Left lung (tissue), 10 donors: ENCODE results near the gene MINDY1. TPM values are rescaled to one million over a fixed set of nuclear protein-coding genes. Genes with fewer than 3 reads are reported as not detected.

Experiments
- ATAC-seq: fragments of 200-7000 bp; cut with Tn5 transposase; one replicate; pipeline ENCODE4 v1.9.1; 2020; ENCODE audit warnings: moderate library complexity
- DNase-seq, 4 donors: peaks; one replicate each; pipeline ENCODE4 v3.0.0-alpha.2; 2013 to 2020
- H3K27ac ChIP-seq, 2 donors: fragments of 200-600 bp; sonication (generic) in 1 of 2; one replicate each; pipeline versions ENCODE4 v1.5.0 to v1.8.0; 2020 to 2021
- H3K27me3 ChIP-seq, 2 donors: fragments of 200-600 bp; sonication (generic) in 1 of 2; one replicate each; pipeline versions ENCODE4 v1.5.0 to v1.8.0; 2020 to 2021
- H3K36me3 ChIP-seq, 2 donors: fragments of 200-600 bp; sonication (generic) in 1 of 2; one replicate each; pipeline versions ENCODE4 v1.5.0 to v1.8.0; 2020 to 2021
- H3K4me1 ChIP-seq, 2 donors: fragments of 200-600 bp; one replicate each; pipeline ENCODE4 v1.8.0; 2021
- H3K4me3 ChIP-seq, 2 donors: fragments of 200-600 bp; sonication (generic) in 1 of 2; one replicate each; pipeline versions ENCODE4 v1.5.0 to v1.8.0; 2020 to 2021; ENCODE audit warnings: mild to moderate bottlenecking in 1 of 2
- H3K9me3 ChIP-seq, 2 donors: fragments of 200-600 bp; sonication (generic) in 1 of 2; one replicate each; pipeline versions ENCODE4 v1.5.0 to v1.8.0; 2020 to 2021
- intact Hi-C, 2 donors: fragments of 100-400 bp; cut with DNase I; formaldehyde crosslinking; loops; one replicate each; pipeline versions ENCODE4 v1.11.2 to v1.14.2; 2022
- polyA plus RNA-seq, 6 donors: library from polyadenylated mRNA; unstranded; fragments of 120-200 nt; gene quantifications; one replicate each; pipeline ENCODE4 v1.2.1, GENCODE V29; 2013; ENCODE audit not compliant: insufficient read length in 6 of 6
- total RNA-seq, 2 donors: library from RNA; stranded (reverse); fragmentation: NEBNext Ultra II Directional; extraction: Animal tissue kit (Norgen Biotek cat#: 25700); gene quantifications; one replicate each; pipeline ENCODE4 v1.2.1, GENCODE V29; 2021
- TF ChIP-seq, protein P1 (sequence below), 2 donors: fragments of 200-600 bp; sonication (generic) in 1 of 2; IDR thresholded peaks; one replicate each; pipeline versions ENCODE4 v1.5.0 to v1.8.0; 2021; ENCODE audit warnings: antibody characterized with exemption in 2 of 2
- donor health status: DM: no; HTN: yes; CAD: no.
- donor health status: DM: no; HTN: no; CAD: no.

The MINDY1 gene
- total and polyA plus RNA-seq, 8 donors = 26.0 to 53.8 (median 45.2) TPM

DNA sequence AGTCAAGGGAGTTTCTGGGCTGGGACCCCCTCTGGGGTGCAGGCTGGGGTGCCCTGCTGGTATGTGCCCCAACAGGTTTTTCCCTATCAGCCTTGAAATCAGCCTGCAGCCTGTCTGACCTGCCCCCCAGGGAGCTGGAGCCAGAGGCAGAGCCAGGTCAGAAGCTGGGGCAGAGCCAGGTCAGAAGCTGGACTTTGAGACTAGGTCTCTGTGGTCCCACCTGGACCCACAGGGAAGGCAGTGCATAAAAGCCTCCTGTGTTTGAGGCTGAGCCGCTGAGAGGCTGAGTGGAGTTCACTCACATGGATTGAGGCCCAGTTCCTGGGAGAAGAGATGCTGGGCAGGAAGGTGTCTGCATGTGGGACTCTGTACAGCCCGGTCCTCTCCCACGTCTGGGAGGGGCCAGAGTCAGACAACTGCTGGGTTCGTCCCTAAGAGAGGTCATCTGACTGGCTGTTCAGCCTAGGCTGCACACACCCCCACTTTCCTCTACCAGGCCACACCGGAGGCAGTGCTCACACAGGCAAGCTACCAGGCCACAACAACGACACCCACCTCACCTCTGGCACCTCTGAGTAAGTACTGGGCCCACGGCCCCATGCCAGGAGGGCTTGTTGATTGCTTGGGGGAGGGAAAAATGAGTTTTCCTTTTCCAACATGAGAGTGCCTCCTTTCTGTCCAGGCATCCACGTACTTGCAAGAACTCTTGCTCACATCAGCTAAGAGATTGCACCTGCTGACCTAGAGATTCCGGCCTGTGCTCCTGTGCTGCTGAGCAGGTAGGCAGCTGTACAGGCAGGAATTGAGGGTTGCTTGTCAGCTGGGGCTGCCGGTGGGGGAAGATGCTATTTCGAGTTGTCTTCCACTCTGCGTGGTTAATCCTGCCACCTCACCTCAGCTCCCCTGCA is 24.6 kb downstream of the MINDY1 start, which contains the start of gene ANXA9:
Gene ANXA9 (plus strand): TSS at position 488 of the 908 bp plus-strand sequence. CDS start 814 bp downstream, outside the sequence.
- Histone ChIP-seq H3K36me3 (no peaks in the 10 kb centered on the region), H3K4me1 (peaks cover 17 to 33% of the 10 kb centered on the region in 2 donors), H3K27me3 (no peaks in the 10 kb centered on the region), H3K4me3 (no peak within 1 kb of the TSS), H3K27ac (peak within 1 kb of the TSS in 1 of 2 donors; percentile 7), H3K9me3 (no peaks in the 10 kb centered on the region)
- DNase-seq (peak in 1 of 4 donors; percentile 61), ATAC-seq (peak; percentile 59)
- TF ChIP-seq, protein P1, sequence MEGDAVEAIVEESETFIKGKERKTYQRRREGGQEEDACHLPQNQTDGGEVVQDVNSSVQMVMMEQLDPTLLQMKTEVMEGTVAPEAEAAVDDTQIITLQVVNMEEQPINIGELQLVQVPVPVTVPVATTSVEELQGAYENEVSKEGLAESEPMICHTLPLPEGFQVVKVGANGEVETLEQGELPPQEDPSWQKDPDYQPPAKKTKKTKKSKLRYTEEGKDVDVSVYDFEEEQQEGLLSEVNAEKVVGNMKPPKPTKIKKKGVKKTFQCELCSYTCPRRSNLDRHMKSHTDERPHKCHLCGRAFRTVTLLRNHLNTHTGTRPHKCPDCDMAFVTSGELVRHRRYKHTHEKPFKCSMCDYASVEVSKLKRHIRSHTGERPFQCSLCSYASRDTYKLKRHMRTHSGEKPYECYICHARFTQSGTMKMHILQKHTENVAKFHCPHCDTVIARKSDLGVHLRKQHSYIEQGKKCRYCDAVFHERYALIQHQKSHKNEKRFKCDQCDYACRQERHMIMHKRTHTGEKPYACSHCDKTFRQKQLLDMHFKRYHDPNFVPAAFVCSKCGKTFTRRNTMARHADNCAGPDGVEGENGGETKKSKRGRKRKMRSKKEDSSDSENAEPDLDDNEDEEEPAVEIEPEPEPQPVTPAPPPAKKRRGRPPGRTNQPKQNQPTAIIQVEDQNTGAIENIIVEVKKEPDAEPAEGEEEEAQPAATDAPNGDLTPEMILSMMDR (IDR thresholded peaks at IDR 0.05) = no peak
- intact Hi-C loops = no loop called here

DNA sequence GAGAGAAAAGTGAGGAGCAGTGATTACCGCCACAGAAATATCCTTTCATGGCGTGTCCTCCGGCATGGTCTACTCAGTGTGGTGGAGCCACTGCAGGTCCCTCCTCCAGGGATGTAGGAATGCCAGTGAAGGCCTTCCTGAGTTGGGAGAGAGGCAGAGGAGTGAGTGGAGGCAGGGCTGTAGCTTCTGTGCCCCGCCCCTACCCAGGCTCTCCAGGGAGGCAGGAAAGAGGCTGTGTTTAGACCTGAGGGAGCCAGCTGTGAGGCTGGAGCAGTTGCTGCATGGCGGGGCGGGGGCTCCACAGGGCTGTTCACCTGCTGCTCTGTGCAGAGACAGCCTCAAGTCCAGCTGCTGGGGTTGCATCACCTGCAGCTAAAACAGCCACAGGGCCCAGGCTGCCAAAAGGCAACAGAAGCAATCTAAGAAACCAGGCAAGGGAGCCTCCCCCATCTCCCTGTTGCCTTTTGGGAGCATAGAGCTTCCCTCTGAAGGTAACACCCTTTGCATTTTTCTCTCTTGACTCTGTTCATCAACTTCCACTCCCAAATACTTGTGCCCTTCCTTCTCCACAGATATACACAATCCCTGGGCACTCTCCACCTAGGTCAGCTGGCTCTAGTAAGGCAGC is 25.4 kb downstream of the MINDY1 start:
- H3K4me1 ChIP-seq = peaks cover 24 to 41% of the 10 kb centered on the region in 2 donors

DNA sequence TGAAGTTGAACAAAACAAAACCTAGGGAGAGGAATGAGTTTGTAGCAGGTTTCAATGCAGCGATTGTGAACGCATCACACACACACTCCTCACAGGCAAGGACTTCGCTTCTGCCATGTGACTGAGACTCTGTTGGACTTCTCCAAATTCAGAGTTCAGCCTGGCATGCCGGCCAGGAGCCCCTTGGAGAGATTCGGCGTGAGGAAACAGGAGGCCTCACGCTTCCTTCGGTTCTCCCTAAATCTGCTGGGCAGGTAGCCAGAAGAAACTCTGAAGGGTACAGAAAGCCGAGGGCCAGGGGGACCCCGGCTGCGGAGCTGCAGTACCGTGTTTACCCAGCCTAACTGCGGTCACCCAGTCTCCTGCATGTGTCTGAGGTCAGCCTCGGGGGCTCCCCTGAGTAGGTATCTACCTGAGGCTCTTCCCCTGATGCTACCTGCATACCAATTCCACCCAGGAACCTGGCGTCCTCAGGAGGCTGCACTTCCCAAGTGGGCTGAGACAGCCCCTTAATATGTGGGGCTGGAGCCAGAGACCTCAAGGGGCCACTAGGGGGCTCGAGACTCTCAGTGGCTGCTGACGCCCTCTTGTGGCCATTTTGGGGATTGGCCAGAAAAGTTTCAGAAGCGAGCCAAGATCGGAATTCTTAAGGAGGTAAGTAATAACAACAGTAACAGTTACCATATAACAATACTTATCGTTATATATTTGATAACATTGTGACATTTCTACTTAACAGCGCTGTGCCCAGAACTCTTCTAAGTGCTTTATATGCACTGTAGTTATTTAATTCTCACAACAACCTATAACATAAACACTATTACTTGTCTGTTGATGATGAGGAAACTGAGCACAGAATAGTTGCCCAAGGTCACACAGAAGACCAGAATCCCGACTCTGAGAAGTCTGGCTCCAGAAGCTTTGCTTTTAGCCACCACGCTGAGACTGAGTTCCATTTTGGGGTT is 27.3 kb downstream of the MINDY1 start:
- DNase-seq (peak; percentile 83 to 93 (median 86)), ATAC-seq (peak; percentile 51)
- Histone ChIP-seq H3K9me3 (no peaks in the 10 kb centered on the region), H3K4me3 (peak overlapping the region; percentile 1 to 35), H3K4me1 (peaks cover 24 to 56% of the 10 kb centered on the region in 2 donors), H3K36me3 (no peaks in the 10 kb centered on the region), H3K27ac (peak overlapping the region; percentile 58 to 92), H3K27me3 (no peaks in the 10 kb centered on the region)
- TF ChIP-seq, protein P1 (IDR thresholded peaks at IDR 0.05) = peak; percentile 99 to 100
- intact Hi-C loops = no loop called here

More for the DNA sequence above, 25.4 kb downstream of the MINDY1 start:
- Histone ChIP-seq H3K36me3 (no peaks in the 10 kb centered on the region), H3K9me3 (no peaks in the 10 kb centered on the region), H3K4me3 (no peak overlapping the region), H3K27ac (peak overlapping the region in 1 of 2 donors; percentile 7), H3K27me3 (no peaks in the 10 kb centered on the region)
- DNase-seq = peak in 1 of 4 donors; percentile 65
- intact Hi-C loops = no loop called here
- peak; percentile 71 for ATAC-seq
- TF ChIP-seq, protein P1 (IDR thresholded peaks at IDR 0.05) = no peak

DNA sequence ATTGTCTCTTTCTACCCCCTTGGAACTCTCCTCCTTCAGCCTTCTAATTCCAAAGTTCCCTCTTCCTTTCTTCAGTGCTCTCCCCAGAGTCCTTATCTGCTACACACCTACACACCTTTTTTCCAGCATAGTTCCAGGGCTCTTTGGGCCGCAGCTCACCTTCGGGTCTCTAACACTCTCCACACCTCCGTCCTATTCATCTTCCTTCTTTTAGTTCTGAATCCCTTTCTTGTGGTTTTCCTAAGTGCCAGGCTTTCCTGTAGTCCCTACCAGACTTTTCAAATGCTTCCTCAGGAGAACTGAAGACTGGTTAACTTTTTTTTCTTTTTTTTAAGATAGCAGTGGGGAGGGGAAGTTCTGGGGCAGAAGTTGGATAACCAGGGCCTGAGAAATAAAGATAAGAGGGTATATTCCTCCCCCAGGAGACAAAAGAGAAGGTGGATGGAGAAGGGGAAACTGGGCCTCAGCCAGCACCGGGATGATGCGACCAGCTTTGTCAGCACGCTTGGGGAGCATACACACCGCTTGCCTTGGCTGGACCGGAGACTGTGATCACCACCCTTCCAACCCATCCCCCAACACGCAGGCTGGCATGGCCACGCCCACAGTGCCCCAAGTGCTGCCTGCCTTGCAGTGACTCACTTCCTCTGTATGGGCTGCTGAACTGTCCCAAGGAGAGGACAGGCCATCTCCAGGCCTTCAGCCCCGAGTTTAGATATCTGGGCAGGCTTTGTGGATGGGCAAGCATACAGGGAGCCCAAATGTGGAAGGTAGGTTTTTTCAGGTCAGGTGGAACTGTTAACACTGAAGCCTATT is 29.6 kb downstream of the MINDY1 start:
- DNase-seq (peak in 3 of 4 donors; percentile 62 to 97 (median 95)), ATAC-seq (peak; percentile 73)
- peak overlapping the region; percentile 84 to 92 for H3K27ac ChIP-seq

More for the DNA sequence above, 29.6 kb downstream of the MINDY1 start:
- Histone ChIP-seq H3K4me1 (peaks cover 35 to 73% of the 10 kb centered on the region in 2 donors), H3K9me3 (no peaks in the 10 kb centered on the region), H3K4me3 (peak overlapping the region in 1 of 2 donors; percentile 27), H3K36me3 (no peaks in the 10 kb centered on the region), H3K27me3 (no peaks in the 10 kb centered on the region)
- TF ChIP-seq, protein P1 (IDR thresholded peaks at IDR 0.05) = no peak
- intact Hi-C loops = no loop called here
